Testis (tissue), 2 donors: Measurements from ENCODE around the gene HYOU1.

Source experiments
- POLR2A ChIP-seq: fragments of 450-650 bp; IDR thresholded peaks from one replicate; pipeline ENCODE4 v1.6.1; 2017; ENCODE audit warnings: antibody characterized with exemption, mild to moderate bottlenecking, moderate library complexity
- TF ChIP-seq, protein P1 (sequence below), 3 experiments: fragments of 450-650 bp in 2 of 3; fragments of 200-600 bp in 1 of 3; sonication (generic) in 1 of 3; IDR thresholded peaks; one replicate each; pipeline ENCODE4 v1.5.1; 2016 to 2019; ENCODE audit warnings: antibody characterized with exemption in 3 of 3, mild to moderate bottlenecking in 2 of 3, moderate library complexity in 1 of 3

DNA sequence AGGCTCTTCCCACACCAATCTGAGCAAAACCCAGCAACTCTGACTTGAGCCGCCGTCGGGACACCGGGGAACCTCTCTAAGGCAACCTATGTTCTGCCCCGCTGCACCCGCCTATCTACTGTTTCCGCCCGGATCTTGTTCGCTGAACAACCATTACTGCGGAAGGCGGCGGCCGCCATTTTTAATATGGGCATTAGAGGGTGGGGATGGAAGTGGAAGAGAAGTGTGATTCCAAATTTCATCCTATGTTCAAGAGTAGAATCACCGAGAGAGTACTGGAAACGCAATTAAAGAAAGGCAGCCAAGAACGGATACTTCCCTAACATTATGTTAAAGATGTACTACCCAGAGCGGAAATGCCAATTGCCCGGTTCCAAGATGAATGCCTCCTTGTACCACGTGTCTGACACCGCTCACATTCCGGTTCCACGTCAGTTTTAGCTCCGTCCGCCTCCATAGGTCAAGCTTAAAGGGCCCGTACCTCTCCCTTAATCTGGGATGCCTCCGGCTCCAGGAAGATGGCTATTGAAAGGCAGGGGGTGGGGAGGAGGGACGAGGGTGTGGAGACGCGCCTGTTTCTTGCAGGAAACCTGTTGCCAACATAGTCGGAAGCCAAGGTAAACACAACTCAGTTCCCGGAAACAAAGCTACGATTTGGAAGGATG, 44.9 kb upstream of the HYOU1 start, which contains the start of gene DPAGT1:
- TF ChIP-seq, protein P1, sequence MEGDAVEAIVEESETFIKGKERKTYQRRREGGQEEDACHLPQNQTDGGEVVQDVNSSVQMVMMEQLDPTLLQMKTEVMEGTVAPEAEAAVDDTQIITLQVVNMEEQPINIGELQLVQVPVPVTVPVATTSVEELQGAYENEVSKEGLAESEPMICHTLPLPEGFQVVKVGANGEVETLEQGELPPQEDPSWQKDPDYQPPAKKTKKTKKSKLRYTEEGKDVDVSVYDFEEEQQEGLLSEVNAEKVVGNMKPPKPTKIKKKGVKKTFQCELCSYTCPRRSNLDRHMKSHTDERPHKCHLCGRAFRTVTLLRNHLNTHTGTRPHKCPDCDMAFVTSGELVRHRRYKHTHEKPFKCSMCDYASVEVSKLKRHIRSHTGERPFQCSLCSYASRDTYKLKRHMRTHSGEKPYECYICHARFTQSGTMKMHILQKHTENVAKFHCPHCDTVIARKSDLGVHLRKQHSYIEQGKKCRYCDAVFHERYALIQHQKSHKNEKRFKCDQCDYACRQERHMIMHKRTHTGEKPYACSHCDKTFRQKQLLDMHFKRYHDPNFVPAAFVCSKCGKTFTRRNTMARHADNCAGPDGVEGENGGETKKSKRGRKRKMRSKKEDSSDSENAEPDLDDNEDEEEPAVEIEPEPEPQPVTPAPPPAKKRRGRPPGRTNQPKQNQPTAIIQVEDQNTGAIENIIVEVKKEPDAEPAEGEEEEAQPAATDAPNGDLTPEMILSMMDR (IDR thresholded peaks at IDR 0.05): no peak
- no peak for TF ChIP-seq POLR2A
